B cell (primary cell): ENCODE data around the gene FAM222A.

Source experiments
- EZH2 ChIP-seq: IDR thresholded peaks from 2 replicates; pipeline ENCODE4 v1.6.1; 2012; ENCODE audit warnings: borderline replicate concordance, low read depth, mild to moderate bottlenecking, moderate library complexity, low read length; ENCODE audit not compliant: insufficient read depth, poor library complexity, severe bottlenecking
- TF ChIP-seq, protein P1 (sequence below): fragments of 200-600 bp; IDR thresholded peaks from one replicate; pipeline ENCODE4 v1.8.0; 2022; ENCODE audit warnings: antibody characterized with exemption, mild to moderate bottlenecking

DNA sequence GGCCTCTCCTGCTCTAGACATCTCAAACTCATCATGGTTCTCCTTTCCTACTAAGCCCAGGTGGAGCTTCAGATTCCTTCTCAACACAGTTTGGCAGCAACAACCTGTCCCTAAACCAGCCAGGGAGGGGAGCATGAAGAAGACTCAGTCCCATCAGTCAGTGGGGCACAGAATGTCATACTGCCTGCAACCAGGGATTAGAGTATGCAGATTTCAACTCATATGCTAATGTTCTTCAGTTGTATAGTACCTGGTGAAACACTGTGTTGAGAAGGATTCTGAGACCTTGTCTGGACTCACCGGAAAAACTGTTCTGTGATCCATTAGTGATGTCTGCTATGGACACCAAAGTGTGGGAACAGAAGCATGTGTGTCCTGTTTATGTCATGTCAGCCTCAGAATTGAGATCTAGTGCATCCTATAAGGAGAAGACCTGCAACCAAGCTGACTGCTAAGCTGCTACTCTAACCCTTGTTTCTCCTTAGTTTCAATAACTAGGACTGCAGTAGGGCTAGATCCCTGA, 76.0 kb downstream of the FAM222A start:
- TF ChIP-seq, protein P1, sequence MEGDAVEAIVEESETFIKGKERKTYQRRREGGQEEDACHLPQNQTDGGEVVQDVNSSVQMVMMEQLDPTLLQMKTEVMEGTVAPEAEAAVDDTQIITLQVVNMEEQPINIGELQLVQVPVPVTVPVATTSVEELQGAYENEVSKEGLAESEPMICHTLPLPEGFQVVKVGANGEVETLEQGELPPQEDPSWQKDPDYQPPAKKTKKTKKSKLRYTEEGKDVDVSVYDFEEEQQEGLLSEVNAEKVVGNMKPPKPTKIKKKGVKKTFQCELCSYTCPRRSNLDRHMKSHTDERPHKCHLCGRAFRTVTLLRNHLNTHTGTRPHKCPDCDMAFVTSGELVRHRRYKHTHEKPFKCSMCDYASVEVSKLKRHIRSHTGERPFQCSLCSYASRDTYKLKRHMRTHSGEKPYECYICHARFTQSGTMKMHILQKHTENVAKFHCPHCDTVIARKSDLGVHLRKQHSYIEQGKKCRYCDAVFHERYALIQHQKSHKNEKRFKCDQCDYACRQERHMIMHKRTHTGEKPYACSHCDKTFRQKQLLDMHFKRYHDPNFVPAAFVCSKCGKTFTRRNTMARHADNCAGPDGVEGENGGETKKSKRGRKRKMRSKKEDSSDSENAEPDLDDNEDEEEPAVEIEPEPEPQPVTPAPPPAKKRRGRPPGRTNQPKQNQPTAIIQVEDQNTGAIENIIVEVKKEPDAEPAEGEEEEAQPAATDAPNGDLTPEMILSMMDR: no peak
- TF ChIP-seq EZH2: no peak
